Hepatocyte (in vitro differentiated cells): ENCODE measurements around the gene CFH.

Source experiments
- CTCF ChIP-seq: fragments of 200-600 bp; sonication (generic); IDR thresholded peaks from 2 replicates; pipeline ENCODE4 v1.5.1; 2016; ENCODE audit warnings: antibody characterized with exemption, mild to moderate bottlenecking; ENCODE audit not compliant: poor library complexity
- EZH2 ChIP-seq: fragments of 200-600 bp; sonication (generic); IDR thresholded peaks from 2 replicates; pipeline ENCODE4 v1.6.1; 2016; ENCODE audit warnings: antibody characterized with exemption, mild to moderate bottlenecking, borderline replicate concordance
- EZH2phosphoT487 ChIP-seq: fragments of 200-600 bp; sonication (generic); IDR thresholded peaks from one replicate; pipeline ENCODE4 v1.6.1; 2018; ENCODE audit warnings: antibody characterized with exemption, mild to moderate bottlenecking, low read depth, moderate library complexity; ENCODE audit not compliant: unreplicated experiment, severe bottlenecking

GRCh38 chr1:196655071-196655470, 3.2 kb downstream of the CFH start:
- TF ChIP-seq CTCF = no peak
- TF ChIP-seq EZH2 = no peak
- no peak for TF ChIP-seq EZH2phosphoT487
